Measurements from ENCODE around the gene SEMA4F.

GRCh38 chr2:74646834-74647482, 7.1 kb upstream of the SEMA4F start:
- TF ChIP-seq POLR2A (IDR thresholded peaks at IDR 0.05; ENCODE audit: low read length): no peak
- no peak for TF ChIP-seq GATA1 (IDR thresholded peaks at IDR 0.05; ENCODE audit: low read depth, low read length)
